ENCODE data around the gene AMIGO3. TPM values are rescaled to one million over a fixed set of nuclear protein-coding genes. Genes with fewer than 3 reads are reported as not detected.

The AMIGO3 gene
- total RNA-seq, 1 experiment from 2014 or later = 0.73 TPM

- CTCF ChIA-PET = interaction anchor here (0.6 kb wide), 1 partner anchor 705 kb away, joined by 5 read pairs; no protein-coding TSS in a partner anchor
- H3K27ac Mint-ChIP-seq (ENCODE audit: unreplicated experiment) = peak overlapping the region; percentile 93
- peaks cover 61% of the 10 kb centered on the region for H3K36me3 Mint-ChIP-seq (ENCODE audit: insufficient read depth, unreplicated experiment)
- TF ChIP-seq CTCF (IDR thresholded peaks at IDR 0.05; ENCODE audit: unreplicated experiment) = no peak
- no peaks in the 10 kb centered on the region for H3K9me3 Mint-ChIP-seq (ENCODE audit: low read depth, unreplicated experiment)
- H3K4me3 Mint-ChIP-seq (ENCODE audit: low read depth, unreplicated experiment) = peak overlapping the region; percentile 86
- H3K27me3 Mint-ChIP-seq (ENCODE audit: unreplicated experiment) = no peaks in the 10 kb centered on the region
- intact Hi-C loops (cut with micrococcal nuclease; ENCODE audit: unreplicated experiment) = no loop called here
- no TSS peak for BruUV-seq (replicated peaks)
- H3K4me1 Mint-ChIP-seq (ENCODE audit: low read depth, unreplicated experiment) = peaks cover 8% of the 10 kb centered on the region
- DNase-seq = no peak
Measured at GRCh38 chr3:49724586-49724985, 5.1 kb upstream of the AMIGO3 start.

- H3K27ac Mint-ChIP-seq (ENCODE audit: unreplicated experiment) = peak within 1 kb of the TSS; percentile 93
- no peak for TF ChIP-seq CTCF (IDR thresholded peaks at IDR 0.05; ENCODE audit: unreplicated experiment)
- no peaks in the 10 kb centered on the region for H3K9me3 Mint-ChIP-seq (ENCODE audit: low read depth, unreplicated experiment)
- H3K4me1 Mint-ChIP-seq (ENCODE audit: low read depth, unreplicated experiment) = peaks cover 12% of the 10 kb centered on the region
- intact Hi-C loops (cut with micrococcal nuclease; ENCODE audit: unreplicated experiment) = no loop called here
- no peaks in the 10 kb centered on the region for H3K27me3 Mint-ChIP-seq (ENCODE audit: unreplicated experiment)
- peak; percentile 97 for DNase-seq
- H3K36me3 Mint-ChIP-seq (ENCODE audit: insufficient read depth, unreplicated experiment) = peaks cover 66% of the 10 kb centered on the region
- CTCF ChIA-PET = interaction anchor here (0.6 to 1.4 kb wide), 2 partner anchors 23 to 704 kb away, joined by 4 to 5 read pairs; no protein-coding TSS in a partner anchor
- BruUV-seq (replicated peaks) = TSS peak; percentile 87
- H3K4me3 Mint-ChIP-seq (ENCODE audit: low read depth, unreplicated experiment) = peak within 1 kb of the TSS; percentile 86
Measured at GRCh38 chr3:49723628-49724551, 4.4 kb upstream of the AMIGO3 start, which contains the start of gene GMPPB. TSS of gene GMPPB (minus strand) at chr3:49723951. CDS start at chr3:49723726, 225 bp downstream.

- intact Hi-C loops (cut with micrococcal nuclease; ENCODE audit: unreplicated experiment) = no loop called here
- Mint-ChIP-seq H3K36me3 (ENCODE audit: insufficient read depth, unreplicated experiment) (peaks cover 72% of the 10 kb centered on the region), H3K4me1 (ENCODE audit: low read depth, unreplicated experiment) (peaks cover 18% of the 10 kb centered on the region), H3K9me3 (ENCODE audit: low read depth, unreplicated experiment) (peaks cover 2% of the 10 kb centered on the region), H3K27ac (ENCODE audit: unreplicated experiment) (peak overlapping the region; percentile 93), H3K4me3 (ENCODE audit: low read depth, unreplicated experiment) (peak overlapping the region; percentile 86), H3K27me3 (ENCODE audit: unreplicated experiment) (no peaks in the 10 kb centered on the region)
- TF ChIP-seq CTCF (IDR thresholded peaks at IDR 0.05; ENCODE audit: unreplicated experiment) = no peak
- peak; percentile 69 for DNase-seq
- BruUV-seq (replicated peaks) = TSS peak; percentile 60
- CTCF ChIA-PET = interaction anchor here (1.4 kb wide), 1 partner anchor 22 kb away, joined by 4 read pairs; no protein-coding TSS in a partner anchor
Measured at GRCh38 chr3:49723296-49723627, 3.8 kb upstream of the AMIGO3 start.

- Mint-ChIP-seq H3K9me3 (ENCODE audit: low read depth, unreplicated experiment) (peaks cover 2% of the 10 kb centered on the region), H3K4me1 (ENCODE audit: low read depth, unreplicated experiment) (peaks cover 18% of the 10 kb centered on the region), H3K36me3 (ENCODE audit: insufficient read depth, unreplicated experiment) (peaks cover 76% of the 10 kb centered on the region), H3K4me3 (ENCODE audit: low read depth, unreplicated experiment) (peak overlapping the region; percentile 86), H3K27me3 (ENCODE audit: unreplicated experiment) (no peaks in the 10 kb centered on the region), H3K27ac (ENCODE audit: unreplicated experiment) (peak overlapping the region; percentile 93)
- no peak for TF ChIP-seq CTCF (IDR thresholded peaks at IDR 0.05; ENCODE audit: unreplicated experiment)
- BruUV-seq (replicated peaks) = no TSS peak
- DNase-seq = no peak
- CTCF ChIA-PET = interaction anchor here (1.4 kb wide), 1 partner anchor 22 kb away, joined by 4 read pairs; no protein-coding TSS in a partner anchor
- intact Hi-C loops (cut with micrococcal nuclease; ENCODE audit: unreplicated experiment) = no loop called here
Measured at GRCh38 chr3:49722896-49723295, 3.4 kb upstream of the AMIGO3 start.
